Ishikawa (cell line): ENCODE results near the gene SH2D7.

Source experiments
- FOXM1 ChIP-seq: IDR thresholded peaks from 2 replicates; pipeline ENCODE4 v1.6.1; 2012; ENCODE audit warnings: low read depth, borderline replicate concordance
- TEAD4 ChIP-seq: IDR thresholded peaks from 2 replicates; pipeline ENCODE4 v1.6.1; 2012
- TF ChIP-seq, protein P1 (sequence below): IDR thresholded peaks from 2 replicates; pipeline ENCODE4 v1.6.1; 2012

DNA sequence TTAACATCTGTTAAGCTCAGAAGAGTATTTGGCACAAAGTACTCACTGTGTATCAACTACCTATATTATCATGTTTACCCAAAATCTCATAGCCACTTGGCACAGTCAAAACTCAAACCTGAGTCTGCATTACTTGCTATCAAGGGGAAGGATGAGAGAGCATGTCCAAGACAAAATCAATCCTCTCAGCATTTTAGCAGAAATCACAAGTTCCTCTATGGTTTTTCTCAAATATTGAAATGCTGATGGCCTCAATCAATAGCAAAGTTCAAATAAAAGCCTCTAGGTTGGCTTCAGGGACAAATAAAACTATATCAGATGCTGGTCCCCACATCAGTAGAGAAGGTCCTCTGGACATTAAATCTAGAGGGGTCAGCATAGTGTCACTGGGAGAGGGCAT, 29.1 kb upstream of the SH2D7 start:
- TF ChIP-seq, protein P1, sequence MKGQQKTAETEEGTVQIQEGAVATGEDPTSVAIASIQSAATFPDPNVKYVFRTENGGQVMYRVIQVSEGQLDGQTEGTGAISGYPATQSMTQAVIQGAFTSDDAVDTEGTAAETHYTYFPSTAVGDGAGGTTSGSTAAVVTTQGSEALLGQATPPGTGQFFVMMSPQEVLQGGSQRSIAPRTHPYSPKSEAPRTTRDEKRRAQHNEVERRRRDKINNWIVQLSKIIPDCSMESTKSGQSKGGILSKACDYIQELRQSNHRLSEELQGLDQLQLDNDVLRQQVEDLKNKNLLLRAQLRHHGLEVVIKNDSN, result no peak
- TF ChIP-seq TEAD4 (no peak), FOXM1 (no peak)
